HPDE6-E6E7 (cell line): ENCODE data around the gene APC2.
A peak's percentile ranks its signal among the peaks of the same experiment; 100 is the strongest.
"Not testable (repeated sequence)": the region's sequence is repeated elsewhere in the genome, so short reads cannot be mapped to it uniquely, and the experiment has no call there.

Experiments used
- DNase-seq: peaks from one replicate; pipeline ENCODE4 v3.0.0; 2011; ENCODE audit warnings: missing footprints; ENCODE audit errors: extremely low spot score

APC2 gene

DNA sequence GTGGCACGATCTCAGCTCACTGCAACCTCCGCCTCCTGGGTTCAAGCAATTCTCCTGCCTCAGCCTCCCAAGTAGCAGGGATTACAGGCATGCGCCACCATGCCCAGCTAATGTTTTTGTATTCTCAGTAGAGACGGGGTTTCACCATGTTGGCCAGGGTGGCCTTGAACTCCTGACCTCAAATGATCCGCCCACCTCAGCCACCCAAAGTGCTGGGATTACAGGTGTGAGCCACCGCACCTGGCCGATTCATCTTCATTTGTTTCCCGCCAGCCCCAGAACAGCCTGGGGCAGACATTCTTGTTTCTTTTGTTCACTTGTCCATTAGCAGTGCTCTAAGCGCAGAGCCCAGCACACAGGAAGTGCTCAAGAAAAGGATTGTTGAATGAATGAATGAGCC lies 27.1 kb downstream of the APC2 start:
- not testable (repeated sequence) for DNase-seq

DNA sequence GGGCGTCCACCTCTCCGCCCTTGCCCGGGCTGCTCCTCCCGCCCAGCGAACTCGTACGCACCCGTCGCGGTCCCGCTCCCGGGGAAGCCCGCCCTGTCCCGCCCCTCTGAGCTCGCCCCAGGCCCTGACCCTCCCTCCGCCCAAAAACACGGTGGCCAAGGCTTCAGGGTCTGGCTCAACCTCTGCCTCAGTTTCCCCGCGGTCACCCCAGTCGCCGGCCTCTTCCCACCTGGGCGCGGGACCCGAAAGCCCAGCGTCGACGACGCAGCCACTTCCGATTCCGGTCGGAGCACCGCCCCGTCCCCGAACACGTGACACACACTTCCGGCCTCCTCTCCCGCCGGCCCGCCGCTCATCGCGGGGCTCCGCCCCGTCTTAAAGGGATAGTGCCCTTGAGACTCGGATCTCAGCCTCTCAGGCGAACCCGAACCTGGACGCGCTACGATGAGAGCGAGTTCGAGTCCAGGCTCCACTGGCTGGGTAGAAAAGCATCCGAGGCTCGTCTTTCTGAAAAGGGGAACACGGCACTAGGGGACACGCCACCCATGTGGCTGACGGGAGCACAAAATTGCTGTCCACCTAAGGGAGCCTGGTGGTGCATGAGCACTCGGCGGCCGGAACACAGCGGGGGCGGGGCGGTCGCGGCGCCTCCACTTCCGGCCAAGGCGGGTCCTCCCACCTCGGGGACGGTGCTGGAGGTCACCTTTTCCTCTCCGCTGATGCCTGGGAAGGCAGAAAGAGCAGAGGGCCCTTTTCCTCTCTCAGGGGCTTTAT lies 29.2 kb downstream of the APC2 start, which contains the start of gene C19orf25:
Gene C19orf25, minus strand, starts transcription at position 282 of the 774 bp plus-strand sequence. CDS start 312 bp downstream, outside the sequence.
- DNase-seq: peak; percentile 88

DNA sequence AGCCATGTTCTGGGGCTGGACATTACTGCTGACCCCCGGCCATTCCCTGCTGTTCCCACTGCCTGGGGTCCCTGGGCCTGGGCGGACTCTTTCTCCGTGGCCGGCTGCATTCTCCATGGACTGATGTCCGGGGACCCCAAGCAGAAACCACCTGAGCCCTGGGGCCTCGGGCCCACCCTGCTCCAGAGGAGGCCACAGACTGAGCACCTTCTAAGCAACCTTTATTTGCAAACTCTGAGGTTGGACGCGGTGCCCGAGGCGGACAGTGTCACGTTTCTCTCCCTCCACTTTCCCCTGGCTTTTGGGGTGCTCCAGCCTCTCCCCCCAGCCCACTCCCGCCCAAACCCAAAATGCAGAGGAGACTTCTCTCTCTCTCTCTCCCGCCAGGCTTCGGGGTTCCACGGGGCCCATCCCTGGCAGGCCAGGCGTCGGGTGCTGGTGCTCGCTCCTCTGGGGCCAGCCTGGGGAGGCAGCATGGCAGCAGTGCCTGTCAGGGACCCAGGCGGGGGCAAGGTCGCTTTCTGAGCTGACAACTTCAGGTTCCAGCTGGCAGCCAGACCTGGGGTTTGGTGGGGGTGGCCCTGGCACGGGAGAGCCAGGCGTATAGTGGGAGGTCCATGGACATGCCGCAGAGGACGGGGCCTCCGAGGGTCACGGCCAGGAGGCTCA lies 31.4 kb downstream of the APC2 start:
- DNase-seq: no peak

DNA sequence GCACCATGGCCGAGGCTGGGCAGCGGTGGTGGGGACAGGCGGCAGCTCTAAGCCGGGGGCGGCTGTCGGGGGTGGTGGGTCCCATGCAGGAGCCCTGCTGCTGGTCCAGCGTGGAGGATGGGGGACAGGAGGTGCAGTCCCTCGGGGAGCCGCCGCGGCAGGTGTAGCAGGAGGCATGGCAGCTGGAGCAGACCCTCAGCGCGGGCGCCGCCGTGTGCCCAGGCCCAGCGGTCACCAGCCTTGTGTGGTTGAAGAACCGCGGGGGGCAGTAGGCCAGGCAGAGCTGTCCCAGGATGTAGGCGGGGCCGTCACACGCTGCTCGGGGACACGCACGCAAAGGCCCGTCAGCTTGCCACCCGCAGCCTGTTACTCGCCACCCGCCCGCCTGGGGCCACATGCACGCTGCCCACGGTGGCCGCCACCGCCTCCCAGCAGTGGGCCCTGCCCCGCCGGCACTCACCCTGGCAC lies 32.0 kb downstream of the APC2 start:
- no peak for DNase-seq

DNA sequence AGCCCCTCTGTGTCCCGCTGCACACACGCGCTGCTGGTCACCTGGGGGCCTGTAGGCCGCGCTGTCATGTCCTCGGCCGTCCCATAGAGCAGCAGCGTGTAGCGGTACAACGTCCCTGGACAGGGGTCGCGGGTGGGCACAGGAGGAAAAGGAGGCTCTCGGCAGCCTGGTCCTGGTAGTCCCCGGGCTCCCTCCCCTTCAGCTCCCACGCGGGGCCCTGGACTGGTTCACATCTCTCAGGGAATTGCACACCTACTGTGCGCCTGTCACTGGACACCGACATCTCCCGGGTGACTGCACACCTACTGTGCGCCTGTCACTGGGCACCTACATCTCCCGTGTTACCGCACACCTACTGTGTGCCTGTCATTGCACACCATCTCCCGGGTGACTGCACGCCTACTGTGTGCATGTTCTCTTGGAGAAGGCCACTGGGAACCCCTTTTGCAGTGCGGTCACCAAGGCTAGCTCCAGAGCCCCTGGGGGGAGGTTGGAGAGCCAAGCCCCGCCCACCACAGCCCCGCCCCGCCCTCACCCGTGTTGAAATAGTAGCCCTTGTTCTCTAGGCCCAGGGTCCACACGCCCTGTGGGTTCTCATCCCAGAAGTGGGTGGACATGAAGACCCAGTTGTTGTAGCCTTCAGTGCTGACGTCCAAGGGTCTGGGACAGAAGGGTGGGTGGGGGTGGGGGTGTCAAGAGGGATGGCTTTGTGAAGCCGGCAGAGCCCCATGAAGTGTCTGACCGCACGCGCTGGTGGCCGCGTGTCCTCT lies 32.6 kb downstream of the APC2 start:
- no peak for DNase-seq

DNA sequence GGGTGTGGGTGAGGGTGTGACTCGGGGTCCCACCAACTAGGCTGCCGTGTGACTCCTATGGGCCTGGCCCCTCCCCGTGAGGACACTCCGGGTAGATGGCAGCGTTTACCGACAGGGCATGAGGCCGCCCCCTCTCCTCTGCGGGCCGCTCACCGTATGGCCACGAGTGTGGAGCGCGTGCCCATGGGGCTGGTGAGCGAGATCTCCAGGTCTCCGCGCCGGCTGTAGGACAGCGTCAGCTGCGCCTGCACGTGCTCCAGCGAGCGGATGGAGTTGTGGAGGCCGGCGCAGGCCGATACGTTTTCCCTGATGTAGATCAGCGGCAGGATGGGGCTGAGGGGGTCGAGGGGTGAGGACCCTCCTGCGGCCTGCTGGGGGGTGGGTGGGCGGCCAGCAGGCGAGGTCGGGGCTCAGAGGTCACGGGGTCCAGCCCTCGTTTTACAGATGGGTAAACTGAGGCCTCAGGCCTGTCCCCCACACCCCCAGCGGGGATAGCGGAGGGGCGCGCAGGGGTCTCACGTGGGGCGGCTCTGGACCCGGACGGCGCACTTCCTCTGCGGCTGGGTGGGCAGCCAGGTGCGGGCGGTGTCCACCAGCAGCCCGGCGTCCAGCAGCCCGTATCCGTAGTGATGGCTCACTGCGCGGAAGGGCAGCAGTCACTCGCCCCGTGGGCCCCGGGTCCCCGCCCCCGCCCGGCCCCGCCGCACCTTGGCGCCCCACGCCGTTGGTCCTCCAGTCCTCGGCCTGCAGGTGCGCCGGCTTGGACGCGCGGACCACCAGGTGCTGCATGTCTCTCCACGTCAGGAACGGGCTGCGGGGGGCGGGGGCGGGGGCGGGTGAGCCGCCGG lies 33.4 kb downstream of the APC2 start:
- no peak for DNase-seq

DNA sequence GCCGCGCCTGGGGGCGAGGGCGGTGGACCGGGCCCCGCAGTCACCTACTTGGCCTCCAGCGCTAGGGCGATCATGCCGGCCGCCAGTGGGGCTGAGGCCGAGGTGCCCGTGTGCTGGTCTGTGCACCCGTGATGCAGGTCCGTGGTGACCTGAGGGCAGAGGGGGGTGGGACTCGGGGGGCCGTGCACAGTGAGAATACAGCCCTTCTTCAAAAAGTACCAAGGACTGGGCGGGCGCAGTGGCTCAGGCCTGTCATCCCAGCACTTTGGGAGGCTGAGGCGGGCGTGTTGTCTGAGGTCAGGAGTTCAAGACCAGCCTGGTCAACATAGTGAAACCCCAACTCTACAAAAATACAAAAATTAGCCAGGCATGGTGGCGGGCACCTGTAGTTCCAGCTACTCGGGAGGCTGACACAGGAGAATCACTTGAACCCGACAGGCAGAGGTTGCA lies 34.1 kb downstream of the APC2 start:
- DNase-seq: no peak

DNA sequence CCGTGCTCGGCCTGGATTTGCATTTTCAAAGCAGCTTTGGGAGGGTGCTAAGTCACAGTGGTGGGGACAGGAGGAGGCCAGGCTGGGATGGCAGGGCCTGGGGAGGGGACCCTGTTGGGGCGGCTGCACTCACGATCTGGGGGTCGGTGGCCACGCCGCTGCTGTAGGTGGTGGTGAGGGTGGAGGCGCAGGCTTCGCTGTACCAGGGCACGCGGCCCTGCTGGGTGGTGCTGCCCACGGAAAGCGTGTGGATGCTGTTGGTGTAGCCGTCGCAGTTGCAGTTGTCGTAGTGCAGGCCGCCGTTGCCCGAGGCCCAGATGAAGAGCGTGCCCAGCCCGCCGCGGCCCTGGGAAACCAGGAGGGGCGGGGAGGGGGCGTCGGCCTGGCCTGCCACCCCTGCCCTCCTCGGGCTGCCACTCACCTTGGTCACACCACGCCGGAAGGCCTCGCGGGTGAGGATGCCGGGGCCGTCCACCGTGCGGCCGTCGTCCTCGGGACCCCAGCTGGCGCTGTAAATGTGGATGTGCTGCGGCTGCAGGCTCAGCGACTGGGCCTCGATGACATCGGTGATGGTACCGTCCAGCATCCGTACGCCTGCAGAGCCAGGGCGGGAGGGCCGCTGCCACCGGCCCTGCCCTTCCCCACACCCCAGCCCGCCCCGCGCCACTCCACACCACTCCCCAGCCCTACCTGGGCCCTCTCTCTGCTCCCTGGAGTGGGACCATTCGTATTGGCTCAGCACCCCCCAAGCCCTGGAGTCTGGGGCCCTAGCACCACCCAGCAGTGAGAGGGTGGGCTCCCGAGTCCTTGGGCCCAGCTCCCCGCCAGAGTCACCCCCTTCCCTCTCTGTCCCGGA lies 37.0 kb downstream of the APC2 start:
- DNase-seq: no peak

DNA sequence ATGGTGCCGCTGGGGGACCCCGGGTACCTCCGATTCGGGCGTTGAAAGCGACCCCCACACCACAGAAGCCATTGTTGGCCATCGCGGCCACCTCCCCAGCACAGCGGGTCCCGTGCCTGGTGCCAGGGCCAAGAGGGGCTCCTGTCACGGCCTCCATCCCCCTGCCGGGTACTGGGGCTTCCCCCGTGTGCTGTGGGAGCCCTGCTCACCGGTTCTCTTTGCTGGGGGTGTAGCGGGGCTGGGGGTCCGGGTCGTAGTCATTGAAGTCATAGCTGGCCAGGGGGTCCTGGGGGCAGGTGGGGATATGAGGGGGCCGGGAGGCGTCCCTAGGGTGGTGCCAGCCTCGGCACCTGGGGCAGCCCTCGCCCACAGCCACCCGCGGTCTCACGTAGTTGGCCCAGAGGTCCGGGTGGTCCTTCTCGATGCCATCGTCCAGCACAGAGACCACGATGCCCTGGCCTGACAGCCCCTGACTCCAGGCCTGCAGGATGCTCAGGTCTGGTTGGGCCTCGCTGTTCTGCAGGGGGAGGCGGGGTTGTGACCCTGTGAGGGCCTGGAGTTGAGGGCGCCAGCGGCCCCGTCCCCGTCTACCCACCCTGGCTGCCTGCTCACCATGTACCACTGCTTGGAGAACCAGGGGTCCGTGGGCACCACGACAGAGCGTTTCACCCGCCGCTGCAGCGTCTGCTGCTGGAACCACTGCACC lies 37.8 kb downstream of the APC2 start:
- DNase-seq: no peak

DNA sequence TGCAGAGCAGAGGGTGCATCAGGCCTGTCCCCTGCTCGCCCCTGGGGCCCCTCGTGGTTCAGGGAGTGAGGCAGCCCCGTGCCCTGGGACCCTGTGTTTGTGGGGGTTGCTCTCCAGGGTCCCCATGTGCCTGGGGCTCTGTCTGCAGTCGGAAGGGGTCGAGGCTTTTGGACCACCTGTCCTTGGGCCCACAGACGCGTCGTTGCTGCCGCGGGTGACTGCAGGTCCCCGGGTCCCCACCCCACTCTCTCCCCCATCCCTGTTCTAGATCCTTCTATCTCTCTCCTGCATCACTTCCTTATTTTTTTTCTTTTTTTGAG lies 38.3 kb downstream of the APC2 start:
- DNase-seq: no peak

DNA sequence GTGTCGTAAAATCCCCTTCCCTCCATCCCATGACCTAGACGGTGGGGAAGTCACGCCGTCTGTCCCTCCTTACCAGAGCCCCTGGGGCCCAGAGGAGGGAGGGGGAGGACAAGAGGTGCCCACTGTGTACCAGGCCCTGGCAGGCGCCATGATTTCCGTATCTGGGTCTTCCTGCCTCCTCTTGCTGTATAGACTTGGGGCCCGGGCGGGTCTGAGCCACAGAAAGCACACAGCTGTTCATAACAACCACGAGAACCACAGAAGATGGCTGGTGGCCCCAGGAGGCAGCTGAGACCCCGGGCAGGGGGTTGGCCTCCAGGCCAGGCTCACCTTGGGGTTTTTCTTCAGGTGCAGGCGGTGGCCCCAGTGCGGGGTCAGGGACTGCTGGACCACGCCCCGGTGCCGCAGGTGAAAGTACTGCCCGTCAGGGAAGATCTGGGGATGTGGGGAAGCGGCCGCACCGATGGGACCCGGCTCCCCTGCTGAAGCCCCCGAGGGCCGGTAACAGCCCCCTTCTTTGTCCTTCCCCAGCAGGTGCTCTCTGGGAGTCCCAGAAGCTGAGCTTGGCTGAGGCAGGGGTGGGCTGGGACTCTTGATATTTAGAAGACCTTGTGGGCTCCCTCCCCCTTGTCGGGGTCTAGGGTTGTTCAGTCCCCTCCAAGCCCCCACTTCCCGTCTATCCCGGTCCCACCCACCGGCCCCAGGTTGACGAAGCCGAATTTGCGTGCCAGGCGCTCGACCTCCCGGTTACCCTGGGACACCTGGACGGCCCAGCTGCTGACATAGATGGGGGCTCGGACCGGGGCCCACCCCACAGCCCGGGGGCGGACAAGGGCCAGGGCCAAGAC lies 39.8 kb downstream of the APC2 start:
- no peak for DNase-seq

DNA sequence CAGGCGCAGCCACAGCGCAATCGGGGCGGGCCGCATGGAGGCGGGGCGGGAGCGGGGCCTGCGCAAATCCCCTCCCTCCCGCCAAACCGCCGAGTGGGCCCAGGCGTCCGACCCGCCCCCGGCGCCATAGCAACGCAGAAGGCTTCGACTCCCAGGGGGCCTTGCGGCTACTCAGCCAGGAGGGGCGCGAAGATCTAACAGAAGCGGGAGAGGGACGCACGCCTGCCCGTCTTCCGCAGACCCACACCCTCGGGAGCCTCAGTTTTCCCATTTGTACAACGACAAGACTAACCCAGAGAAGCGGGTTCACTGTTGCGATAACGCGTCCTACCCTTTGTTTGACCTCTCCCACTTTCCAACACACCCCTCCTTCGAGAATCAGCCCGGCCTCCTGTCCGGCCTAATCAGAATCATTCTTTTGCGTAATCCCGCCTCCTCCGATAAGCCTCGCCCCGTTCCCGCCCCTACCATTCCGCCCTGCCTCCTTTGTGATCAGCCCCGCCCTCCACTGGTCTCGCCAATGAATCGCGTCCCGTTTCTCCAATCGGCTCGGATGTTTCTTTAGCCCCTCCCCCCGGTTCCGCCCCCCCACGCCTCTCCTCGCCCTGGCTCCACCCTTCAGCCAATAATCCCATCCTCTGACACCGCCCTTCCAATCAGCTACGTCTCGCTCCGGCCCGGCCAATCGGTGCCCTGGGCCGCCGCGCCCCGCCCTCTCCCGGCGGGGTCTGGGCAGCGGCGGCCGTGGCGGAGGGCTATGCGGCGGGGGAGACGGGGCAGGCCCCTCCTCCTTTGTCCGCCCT lies 40.6 kb downstream of the APC2 start, which contains the start of gene PCSK4:
Gene PCSK4, minus strand, starts transcription at position 40 of the 803 bp plus-strand sequence. Its CDS starts 4 bp downstream, at position 36.
- peak; percentile 92 for DNase-seq

DNA sequence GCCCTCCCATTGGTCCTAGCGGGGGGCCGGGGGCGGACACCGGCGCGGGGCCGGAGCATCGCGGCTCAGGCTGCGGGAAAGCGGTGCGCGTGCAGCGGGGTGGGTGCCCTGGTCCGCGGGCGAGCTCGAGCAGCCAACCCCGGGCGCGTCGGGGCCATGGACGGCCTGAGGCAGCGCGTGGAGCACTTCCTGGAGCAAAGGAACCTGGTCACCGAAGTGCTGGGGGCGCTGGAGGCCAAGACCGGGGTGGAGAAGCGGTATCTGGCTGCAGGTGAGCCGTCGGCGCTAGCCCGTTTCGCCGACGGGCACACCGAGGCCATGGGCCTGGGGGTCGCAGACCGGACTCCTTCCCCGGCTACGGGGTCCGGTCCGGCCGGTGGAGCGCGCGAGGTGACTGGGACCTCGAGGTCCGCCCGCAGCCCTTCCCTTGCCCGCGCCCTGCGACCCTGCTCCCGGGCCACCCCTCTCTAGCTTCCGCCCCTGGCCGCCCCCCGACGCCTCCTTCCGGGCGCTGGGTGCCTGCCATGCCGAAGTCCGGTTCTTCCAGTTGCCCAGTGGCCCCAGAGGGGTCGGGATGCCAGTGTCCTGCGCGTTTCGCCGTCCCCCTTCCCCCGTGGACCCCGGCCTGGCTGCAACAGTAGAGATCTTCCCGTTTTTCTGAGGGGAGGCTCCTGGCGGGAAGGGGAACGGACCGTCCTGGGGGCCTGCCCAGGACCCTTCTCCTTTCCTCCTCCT lies 41.4 kb downstream of the APC2 start, which contains the start of gene REEP6:
Gene REEP6, plus strand, starts transcription at position 68 of the 735 bp plus-strand sequence. Its CDS starts 89 bp downstream, at position 157.
- no peak for DNase-seq

DNA sequence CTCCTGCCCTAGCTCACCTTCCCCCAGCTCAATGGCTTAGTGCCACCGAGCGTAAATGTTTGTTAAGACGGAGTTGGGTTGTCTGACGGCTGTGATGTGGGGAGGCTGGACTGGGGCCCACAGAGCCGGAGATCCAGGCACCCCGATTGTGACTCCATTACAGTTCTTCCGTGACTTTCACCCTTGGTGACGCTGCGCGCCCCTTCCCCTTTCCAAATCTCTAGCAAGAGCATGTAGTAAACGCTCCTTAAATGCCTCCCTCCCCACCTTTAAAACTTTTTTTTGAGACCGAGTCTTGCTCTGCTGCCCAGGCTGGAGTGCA lies 41.9 kb downstream of the APC2 start:
- DNase-seq: no peak

DNA sequence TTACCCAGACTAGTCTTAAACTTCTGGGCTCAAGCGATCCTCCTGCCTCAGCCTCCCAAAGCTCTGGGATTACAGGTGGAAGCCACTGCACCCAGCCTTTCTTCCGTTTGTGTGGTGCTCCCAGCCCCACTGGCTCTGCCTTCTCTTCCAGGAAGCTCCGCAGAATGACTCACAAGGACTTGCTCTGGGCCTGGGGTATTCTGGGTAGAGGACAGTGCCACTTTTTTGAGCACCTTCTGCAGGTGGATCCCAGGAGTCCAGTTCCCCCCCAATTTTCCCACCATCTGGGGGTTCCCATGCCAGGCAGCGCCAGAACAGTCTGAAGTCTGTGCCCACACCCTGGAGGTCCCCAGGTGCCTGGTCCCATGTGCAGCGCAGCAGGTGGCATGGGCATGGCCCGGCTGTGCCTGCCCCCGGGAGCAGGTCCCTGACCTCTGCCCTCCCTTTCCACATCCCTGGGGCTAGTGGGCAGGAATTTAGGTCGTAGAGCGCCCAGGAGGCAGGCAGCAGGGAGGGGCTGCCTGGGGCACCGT lies 42.6 kb downstream of the APC2 start:
- DNase-seq: no peak

DNA sequence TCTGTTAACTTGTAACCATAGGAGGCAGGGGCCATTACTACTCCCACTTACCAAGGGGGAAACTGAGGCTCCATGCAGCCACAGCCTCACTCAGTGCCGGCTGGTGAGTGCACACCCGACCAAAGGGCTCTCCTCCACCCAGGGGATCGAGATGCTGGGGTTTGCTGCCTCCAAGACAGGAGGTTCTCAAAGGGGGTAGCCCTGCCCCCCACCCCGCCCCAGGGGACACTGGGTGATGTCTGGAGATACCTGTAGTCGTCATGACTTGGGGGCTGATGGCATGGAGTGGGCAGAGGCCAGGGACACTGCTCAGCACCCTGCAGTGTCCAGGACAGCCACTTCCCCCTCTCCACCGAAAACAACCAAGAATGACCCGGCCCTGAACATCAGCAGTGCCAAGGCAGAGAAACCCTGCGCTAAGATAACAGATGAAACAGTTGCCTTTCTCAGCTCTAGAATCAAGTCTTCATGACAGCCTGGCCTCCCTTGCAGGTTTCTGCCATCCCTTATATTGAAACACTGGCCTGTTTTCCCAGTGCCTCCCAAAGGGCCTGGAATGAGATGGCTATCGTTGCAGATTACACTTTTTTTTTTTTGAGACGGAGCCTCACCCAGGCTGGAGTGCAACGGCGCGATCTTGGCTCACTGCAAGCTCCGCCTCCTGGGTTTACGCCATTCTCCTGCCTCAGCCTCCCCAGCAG lies 44.3 kb downstream of the APC2 start:
- DNase-seq: no peak
